Nucleus accumbens (tissue), 56 donors: Measurements from ENCODE around the gene CEP85.
"Not testable (repeated sequence)": the region's sequence is repeated elsewhere in the genome, so short reads cannot be mapped to it uniquely, and the experiment has no call there.

ENCODE experiments used
- DNase-seq, 56 donors: peaks; one replicate each; lab custom pipeline; 2025; lab: John Stamatoyannopoulos, UW

CEP85 gene

GRCh38 chr1:26305667-26306289 lies 71.8 kb downstream of the CEP85 start:
- DNase-seq: no peak

GRCh38 chr1:26306290-26307229 lies 72.6 kb downstream of the CEP85 start, which contains the start of gene UBXN11:
Gene UBXN11, minus strand, starts transcription at chr1:26306636. Its CDS starts 3,753 bp downstream, at chr1:26302883.
- DNase-seq: peak; percentile 12 to 94 (median 76)

GRCh38 chr1:26307363-26307781 lies 73.4 kb downstream of the CEP85 start:
- no peak for DNase-seq

- not testable (repeated sequence) for DNase-seq
Measured at GRCh38 chr1:26307966-26308899, 74.2 kb downstream of the CEP85 start.

- no peak for DNase-seq
Measured at GRCh38 chr1:26314501-26314900, 80.5 kb downstream of the CEP85 start.

- DNase-seq: no peak
Measured at GRCh38 chr1:26315874-26316850, 82.2 kb downstream of the CEP85 start.

- no peak for DNase-seq
Measured at GRCh38 chr1:26317146-26317545, 83.1 kb downstream of the CEP85 start.

- peak in 10 of 56 donors; percentile 2 to 27 (median 15) for DNase-seq
Measured at GRCh38 chr1:26317612-26318337, 83.8 kb downstream of the CEP85 start, which contains the start of gene CD52. Gene CD52, plus strand, starts transcription at chr1:26317958. Its CDS starts 60 bp downstream, at chr1:26318018.

- peak in 4 of 56 donors; percentile 3 to 23 (median 8) for DNase-seq
Measured at GRCh38 chr1:26318338-26319064, 84.5 kb downstream of the CEP85 start.

- no peak for DNase-seq
Measured at GRCh38 chr1:26320896-26321295, 86.9 kb downstream of the CEP85 start.

- peak; percentile 28 to 96 (median 78) for DNase-seq
Measured at GRCh38 chr1:26321315-26322041, 87.5 kb downstream of the CEP85 start.

- DNase-seq: no peak
Measured at GRCh38 chr1:26322042-26322331, 88.0 kb downstream of the CEP85 start.

- DNase-seq: no peak
Measured at GRCh38 chr1:26323382-26323781, 89.4 kb downstream of the CEP85 start.

- no peak for DNase-seq
Measured at GRCh38 chr1:26324550-26324949, 90.5 kb downstream of the CEP85 start.

- no peak for DNase-seq
Measured at GRCh38 chr1:26327956-26328362, 94.0 kb downstream of the CEP85 start.
